GM10266 (cell line): ENCODE results near the gene PCDH10.
A peak's percentile ranks its signal among the peaks of the same experiment; 100 is the strongest.

Experiments
- DNase-seq: peaks from one replicate; pipeline ENCODE4 v3.0.0; 2012; ENCODE audit errors: extremely low spot score
- CTCF ChIP-seq: IDR thresholded peaks from 2 replicates; pipeline ENCODE4 v1.5.1; 2012; ENCODE audit warnings: mild to moderate bottlenecking, low read depth; ENCODE audit not compliant: control insufficient read depth, insufficient read depth; ENCODE audit errors: missing control alignments

Gene PCDH10

GRCh38 chr4:133150486-133151340 is 1.6 kb downstream of the PCDH10 start:
- no peak for TF ChIP-seq CTCF
- DNase-seq, result no peak

- no peak for TF ChIP-seq CTCF
- peak; percentile 10 for DNase-seq
Observed at GRCh38 chr4:133151341-133151690, 2.2 kb downstream of the PCDH10 start.

- TF ChIP-seq CTCF, result no peak
- peak; percentile 6 for DNase-seq
Observed at GRCh38 chr4:133151691-133152329, 2.7 kb downstream of the PCDH10 start.

- no peak for TF ChIP-seq CTCF
- no peak for DNase-seq
Observed at GRCh38 chr4:133152330-133152821, 3.3 kb downstream of the PCDH10 start.

- DNase-seq, result peak; percentile 12
- TF ChIP-seq CTCF, result no peak
Observed at GRCh38 chr4:133152831-133153481, 3.9 kb downstream of the PCDH10 start.

- TF ChIP-seq CTCF, result peak; percentile 42
- DNase-seq, result peak; percentile 21
Observed at GRCh38 chr4:133154725-133155124, 5.6 kb downstream of the PCDH10 start.
